OCI-LY3 (cell line): ENCODE data around the gene CFP.

Experiments used
- EZH2phosphoT487 ChIP-seq: fragments of 200-600 bp; shearing (Covaris generic); IDR thresholded peaks from 2 replicates; pipeline ENCODE4 v1.6.1; 2018; ENCODE audit warnings: antibody characterized with exemption, mixed run types, low read depth
- TF ChIP-seq, protein P1 (sequence below): fragments of 200-600, 300-600 bp; sonication (generic); IDR thresholded peaks from 2 replicates; pipeline ENCODE4 v1.5.1; 2014; ENCODE audit warnings: antibody characterized with exemption, low read length, low read depth

DNA sequence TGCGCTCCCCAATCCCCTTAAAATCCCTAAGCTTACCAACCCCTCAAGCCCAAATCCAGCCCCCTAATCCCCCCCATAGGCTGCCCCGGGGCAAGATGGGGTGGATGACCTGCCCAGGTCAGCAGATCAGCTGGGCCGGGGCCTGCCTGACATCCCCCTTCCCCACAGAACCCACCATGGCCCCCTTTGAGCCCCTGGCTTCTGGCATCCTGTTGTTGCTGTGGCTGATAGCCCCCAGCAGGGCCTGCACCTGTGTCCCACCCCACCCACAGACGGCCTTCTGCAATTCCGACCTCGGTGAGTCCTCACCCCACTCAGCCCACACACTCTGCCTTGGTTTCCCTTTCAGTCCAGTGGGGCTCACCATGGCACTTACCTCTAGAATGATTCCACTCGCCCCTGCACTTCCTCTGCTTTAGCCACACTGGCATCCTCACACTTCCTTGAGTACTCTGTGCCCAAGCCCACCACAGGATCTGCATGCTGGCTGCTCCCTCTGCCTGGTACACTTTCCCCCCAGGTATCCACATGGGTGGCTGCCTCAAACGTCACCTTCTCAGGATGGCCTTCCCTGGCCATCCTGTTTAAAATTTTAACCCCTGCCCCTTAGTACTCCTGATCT is 46.4 kb downstream of the CFP start:
- TF ChIP-seq, protein P1, sequence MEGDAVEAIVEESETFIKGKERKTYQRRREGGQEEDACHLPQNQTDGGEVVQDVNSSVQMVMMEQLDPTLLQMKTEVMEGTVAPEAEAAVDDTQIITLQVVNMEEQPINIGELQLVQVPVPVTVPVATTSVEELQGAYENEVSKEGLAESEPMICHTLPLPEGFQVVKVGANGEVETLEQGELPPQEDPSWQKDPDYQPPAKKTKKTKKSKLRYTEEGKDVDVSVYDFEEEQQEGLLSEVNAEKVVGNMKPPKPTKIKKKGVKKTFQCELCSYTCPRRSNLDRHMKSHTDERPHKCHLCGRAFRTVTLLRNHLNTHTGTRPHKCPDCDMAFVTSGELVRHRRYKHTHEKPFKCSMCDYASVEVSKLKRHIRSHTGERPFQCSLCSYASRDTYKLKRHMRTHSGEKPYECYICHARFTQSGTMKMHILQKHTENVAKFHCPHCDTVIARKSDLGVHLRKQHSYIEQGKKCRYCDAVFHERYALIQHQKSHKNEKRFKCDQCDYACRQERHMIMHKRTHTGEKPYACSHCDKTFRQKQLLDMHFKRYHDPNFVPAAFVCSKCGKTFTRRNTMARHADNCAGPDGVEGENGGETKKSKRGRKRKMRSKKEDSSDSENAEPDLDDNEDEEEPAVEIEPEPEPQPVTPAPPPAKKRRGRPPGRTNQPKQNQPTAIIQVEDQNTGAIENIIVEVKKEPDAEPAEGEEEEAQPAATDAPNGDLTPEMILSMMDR = no peak
- no peak for TF ChIP-seq EZH2phosphoT487
